GM13977 (cell line): ENCODE data around the gene HPS1.

Source experiments
- DNase-seq: peaks from one replicate; pipeline ENCODE4 v3.0.0; 2012; ENCODE audit warnings: low spot score
- in situ Hi-C: fragments of 300-500 bp; cut with MboI; formaldehyde crosslinking; loops from one replicate; pipeline ENCODE4 v1.12.0; 2022; ENCODE audit warnings: low sequenced_read_pairs, low pct_unique_long_range_greater_than_20kb, mixed read lengths, inconsistent platforms; ENCODE audit not compliant: unreplicated experiment
- TF ChIP-seq, protein P1 (sequence below): IDR thresholded peaks from 2 replicates; pipeline ENCODE4 v1.5.1; 2012; ENCODE audit warnings: mild to moderate bottlenecking, control low read depth; ENCODE audit not compliant: insufficient read depth; ENCODE audit errors: extremely low read depth, missing control alignments

HPS1 gene

DNA sequence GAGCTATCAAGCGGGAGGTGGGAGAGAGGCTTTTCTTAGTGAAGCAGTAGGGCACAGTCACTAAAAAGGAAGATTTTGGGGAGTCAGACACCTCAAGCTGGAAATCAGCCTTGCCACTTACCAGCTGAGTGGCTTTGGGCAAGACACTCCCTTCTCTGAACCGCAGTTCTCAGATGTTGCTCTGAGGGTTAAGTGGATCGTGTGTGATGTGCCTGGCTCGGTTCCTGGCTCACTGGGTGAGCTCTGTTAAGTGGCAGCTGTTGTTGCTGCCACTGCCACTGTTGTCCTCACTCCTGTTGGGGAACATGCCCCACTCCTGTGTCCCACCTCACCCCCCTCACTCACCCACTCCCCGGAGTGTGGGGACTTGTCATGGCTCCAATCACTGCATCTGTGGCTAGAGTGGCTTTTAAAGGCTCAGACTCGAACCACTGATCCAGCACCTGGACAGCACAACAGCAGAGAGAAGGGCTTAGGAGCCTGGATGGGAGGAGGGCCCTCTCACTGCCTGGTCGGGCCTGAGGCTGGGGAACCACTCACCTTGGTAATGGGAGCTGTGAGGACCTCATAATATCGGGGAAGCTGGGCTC lies 51.8 kb downstream of the HPS1 start:
- in situ Hi-C loops: no loop called here
- DNase-seq: no peak
- TF ChIP-seq, protein P1, sequence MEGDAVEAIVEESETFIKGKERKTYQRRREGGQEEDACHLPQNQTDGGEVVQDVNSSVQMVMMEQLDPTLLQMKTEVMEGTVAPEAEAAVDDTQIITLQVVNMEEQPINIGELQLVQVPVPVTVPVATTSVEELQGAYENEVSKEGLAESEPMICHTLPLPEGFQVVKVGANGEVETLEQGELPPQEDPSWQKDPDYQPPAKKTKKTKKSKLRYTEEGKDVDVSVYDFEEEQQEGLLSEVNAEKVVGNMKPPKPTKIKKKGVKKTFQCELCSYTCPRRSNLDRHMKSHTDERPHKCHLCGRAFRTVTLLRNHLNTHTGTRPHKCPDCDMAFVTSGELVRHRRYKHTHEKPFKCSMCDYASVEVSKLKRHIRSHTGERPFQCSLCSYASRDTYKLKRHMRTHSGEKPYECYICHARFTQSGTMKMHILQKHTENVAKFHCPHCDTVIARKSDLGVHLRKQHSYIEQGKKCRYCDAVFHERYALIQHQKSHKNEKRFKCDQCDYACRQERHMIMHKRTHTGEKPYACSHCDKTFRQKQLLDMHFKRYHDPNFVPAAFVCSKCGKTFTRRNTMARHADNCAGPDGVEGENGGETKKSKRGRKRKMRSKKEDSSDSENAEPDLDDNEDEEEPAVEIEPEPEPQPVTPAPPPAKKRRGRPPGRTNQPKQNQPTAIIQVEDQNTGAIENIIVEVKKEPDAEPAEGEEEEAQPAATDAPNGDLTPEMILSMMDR: no peak

GRCh38 chr10:98391578-98391991 lies 55.1 kb downstream of the HPS1 start:
- peak; percentile 40 for DNase-seq
- in situ Hi-C loops: no loop called here
- TF ChIP-seq, protein P1: no peak

GRCh38 chr10:98391065-98391464 lies 55.7 kb downstream of the HPS1 start:
- no peak for DNase-seq
- in situ Hi-C loops: no loop called here
- TF ChIP-seq, protein P1: no peak

DNA sequence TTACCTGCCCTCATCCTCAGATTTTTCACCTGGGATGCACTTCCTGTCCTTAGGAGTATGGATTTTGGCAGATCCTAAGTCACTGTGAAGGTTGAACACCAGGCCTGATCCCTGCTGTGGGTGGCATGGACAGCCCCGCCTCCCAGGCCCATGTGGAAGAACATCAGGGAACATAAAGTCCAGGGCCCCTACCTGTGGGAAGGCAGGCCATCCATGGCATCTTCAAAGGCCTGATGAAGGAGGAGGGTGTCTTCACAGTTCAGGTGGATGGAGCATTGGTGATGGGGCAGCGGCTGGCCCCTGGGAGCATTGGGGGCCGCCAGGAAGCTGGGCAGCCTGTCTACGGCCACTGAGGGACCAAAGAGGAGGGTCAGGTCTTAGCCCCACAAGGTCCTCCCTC lies 56.3 kb downstream of the HPS1 start:
- no peak for DNase-seq
- TF ChIP-seq, protein P1: no peak
- in situ Hi-C loops: no loop called here

GRCh38 chr10:98389398-98389797 lies 57.3 kb downstream of the HPS1 start:
- TF ChIP-seq, protein P1: no peak
- no peak for DNase-seq
- in situ Hi-C loops: no loop called here

GRCh38 chr10:98388101-98388655 lies 58.6 kb downstream of the HPS1 start:
- in situ Hi-C loops: no loop called here
- TF ChIP-seq, protein P1: no peak
- no peak for DNase-seq
